H1 (cell line): ENCODE measurements around the gene ASTN2.

Experiments
- CHD2 ChIP-seq: IDR thresholded peaks from 2 replicates; pipeline ENCODE4 v1.6.1; 2012; ENCODE audit warnings: low read length, improper control_type of control experiment
- CTCF ChIP-seq, 3 experiments: IDR thresholded peaks; 1 replicate in 2 of 3; 2 replicates in 1 of 3; pipeline versions ENCODE4 v1.5.1 to v1.6.1; 2011; ENCODE audit warnings: low read length in 3 of 3, mild to moderate bottlenecking in 3 of 3, inconsistent platforms in 2 of 3, low read depth in 1 of 3, moderate library complexity in 1 of 3; ENCODE audit not compliant: insufficient read depth in 1 of 3; ENCODE audit errors: control extremely low read depth in 1 of 3
- E2F6 ChIP-seq: IDR thresholded peaks from 2 replicates; pipeline ENCODE4 v1.6.1; 2012; ENCODE audit warnings: inconsistent platforms
- EZH2 ChIP-seq: fragments of 200-600 bp; sonication (generic); IDR thresholded peaks from 2 replicates; pipeline ENCODE4 v1.7.1; 2012; ENCODE audit warnings: low read depth, mild to moderate bottlenecking, moderate library complexity, low read length, inconsistent platforms; ENCODE audit not compliant: severe bottlenecking
- JUND ChIP-seq: IDR thresholded peaks from 2 replicates; pipeline ENCODE4 v1.6.1; 2011; ENCODE audit warnings: mild to moderate bottlenecking, improper control_type of control experiment, low read length
- MAX ChIP-seq: IDR thresholded peaks from 2 replicates; pipeline ENCODE4 v1.6.1; 2012; ENCODE audit warnings: inconsistent platforms
- POLR2A ChIP-seq, 2 experiments: IDR thresholded peaks; 1 replicate in 1 of 2; 2 replicates in 1 of 2; pipeline ENCODE4 v1.6.1; 2011; ENCODE audit warnings: low read depth in 2 of 2, low read length in 2 of 2, mild to moderate bottlenecking in 2 of 2; ENCODE audit errors: control extremely low read depth in 1 of 2
- POLR2AphosphoS5 ChIP-seq: IDR thresholded peaks from 2 replicates; pipeline ENCODE4 v1.6.1; 2011; ENCODE audit warnings: low read depth, low read length
- SP1 ChIP-seq: IDR thresholded peaks from 2 replicates; pipeline ENCODE4 v1.6.1; 2011; ENCODE audit warnings: low read depth, low read length
- TAF1 ChIP-seq: IDR thresholded peaks from 2 replicates; pipeline ENCODE4 v1.6.1; 2011; ENCODE audit warnings: mild to moderate bottlenecking, low read depth, low read length
- ZNF274 ChIP-seq: IDR thresholded peaks from 2 replicates; pipeline ENCODE4 v1.7.0; 2012; ENCODE audit warnings: low read length, borderline replicate concordance; ENCODE audit errors: extremely low read depth

- no peak for TF ChIP-seq JUND
- no peak for TF ChIP-seq EZH2
- no peak for TF ChIP-seq CHD2
- TF ChIP-seq POLR2AphosphoS5, result no peak
- no peak for TF ChIP-seq CTCF (IDR thresholded peaks at IDR 0.05; ENCODE audit: control extremely low read depth in 1 of 3, insufficient read depth in 1 of 3, low read depth in 1 of 3, low read length in 3 of 3)
- TF ChIP-seq TAF1, result no peak
- TF ChIP-seq E2F6, result no peak
- TF ChIP-seq POLR2A (IDR thresholded peaks at IDR 0.05; ENCODE audit: control extremely low read depth in 1 of 2, low read depth in 2 of 2, low read length in 2 of 2), result no peak
- no peak for TF ChIP-seq ZNF274
- no peak for TF ChIP-seq MAX
- TF ChIP-seq SP1, result no peak
Observed at GRCh38 chr9:116873491-116873890, 541.4 kb downstream of the ASTN2 start.
